ENCODE measurements around the gene OPRD1.
"Not testable (repeated sequence)": the region's sequence is repeated elsewhere in the genome, so short reads cannot be mapped to it uniquely, and the experiment has no call there.

Gene OPRD1

GRCh38 chr1:28783363-28783762, 28.6 kb upstream of the OPRD1 start:
- FAIRE-seq (no peak), DNase-seq (ENCODE audit: insufficient read length) (no peak)
- TF ChIP-seq POLR2AphosphoS5 (IDR thresholded peaks at IDR 0.05; ENCODE audit: low read depth, low read length) (no peak), POLR2A (IDR thresholded peaks at IDR 0.05; ENCODE audit: low read depth, low read length) (no peak), TAF1 (IDR thresholded peaks at IDR 0.05; ENCODE audit: borderline replicate concordance, low read depth, low read length) (no peak)

GRCh38 chr1:28789412-28789811, 22.6 kb upstream of the OPRD1 start:
- no peak for DNase-seq (ENCODE audit: insufficient read length)
- no peak for FAIRE-seq
- no peak for TF ChIP-seq POLR2A (IDR thresholded peaks at IDR 0.05; ENCODE audit: low read depth, low read length)
- no peak for TF ChIP-seq POLR2AphosphoS5 (IDR thresholded peaks at IDR 0.05; ENCODE audit: low read depth, low read length)
- TF ChIP-seq TAF1 (IDR thresholded peaks at IDR 0.05; ENCODE audit: borderline replicate concordance, low read depth, low read length): no peak

- FAIRE-seq (no peak), DNase-seq (ENCODE audit: insufficient read length) (no peak)
- TF ChIP-seq POLR2AphosphoS5 (IDR thresholded peaks at IDR 0.05; ENCODE audit: low read depth, low read length): no peak
Measured at GRCh38 chr1:28789816-28790215, 22.2 kb upstream of the OPRD1 start.

- no peak for FAIRE-seq
- DNase-seq (ENCODE audit: insufficient read length): no peak
Measured at GRCh38 chr1:28790377-28791035, 21.5 kb upstream of the OPRD1 start.

GRCh38 chr1:28791929-28792328, 20.0 kb upstream of the OPRD1 start:
- not testable (repeated sequence) for FAIRE-seq

More at GRCh38 chr1:28790377-28791035, 21.5 kb upstream of the OPRD1 start:
- TF ChIP-seq TAF1 (IDR thresholded peaks at IDR 0.05; ENCODE audit: borderline replicate concordance, low read depth, low read length): no peak

GRCh38 chr1:28792644-28793121, 19.3 kb upstream of the OPRD1 start:
- DNase-seq (ENCODE audit: insufficient read length) (no peak), FAIRE-seq (no peak)
- TF ChIP-seq POLR2AphosphoS5 (IDR thresholded peaks at IDR 0.05; ENCODE audit: low read depth, low read length): no peak

More at GRCh38 chr1:28791929-28792328, 20.0 kb upstream of the OPRD1 start:
- DNase-seq (ENCODE audit: insufficient read length): not testable (repeated sequence)

- FAIRE-seq; DNase-seq (ENCODE audit: insufficient read length): not testable (repeated sequence)
Measured at GRCh38 chr1:28794582-28794981, 17.4 kb upstream of the OPRD1 start.

GRCh38 chr1:28796352-28797211, 15.4 kb upstream of the OPRD1 start:
- DNase-seq (ENCODE audit: insufficient read length): no peak
- no peak for FAIRE-seq
- TF ChIP-seq POLR2AphosphoS5 (IDR thresholded peaks at IDR 0.05; ENCODE audit: low read depth, low read length): no peak

- FAIRE-seq: no peak
- no peak for DNase-seq (ENCODE audit: insufficient read length)
- TF ChIP-seq POLR2A (IDR thresholded peaks at IDR 0.05; ENCODE audit: low read depth, low read length) (no peak), POLR2AphosphoS5 (IDR thresholded peaks at IDR 0.05; ENCODE audit: low read depth, low read length) (no peak), TAF1 (IDR thresholded peaks at IDR 0.05; ENCODE audit: borderline replicate concordance, low read depth, low read length) (no peak)
Measured at GRCh38 chr1:28800324-28800723, 11.6 kb upstream of the OPRD1 start.

- no peak for TF ChIP-seq TAF1 (IDR thresholded peaks at IDR 0.05; ENCODE audit: borderline replicate concordance, low read depth, low read length)
- TF ChIP-seq POLR2A (IDR thresholded peaks at IDR 0.05; ENCODE audit: low read depth, low read length): no peak
- no peak for TF ChIP-seq POLR2AphosphoS5 (IDR thresholded peaks at IDR 0.05; ENCODE audit: low read depth, low read length)
- no peak for DNase-seq (ENCODE audit: insufficient read length)
- FAIRE-seq: no peak
Measured at GRCh38 chr1:28801461-28801860, 10.5 kb upstream of the OPRD1 start.

GRCh38 chr1:28803051-28803450, 8.9 kb upstream of the OPRD1 start:
- DNase-seq (ENCODE audit: insufficient read length) (no peak), FAIRE-seq (no peak)
- TF ChIP-seq POLR2A (IDR thresholded peaks at IDR 0.05; ENCODE audit: low read depth, low read length) (no peak), TAF1 (IDR thresholded peaks at IDR 0.05; ENCODE audit: borderline replicate concordance, low read depth, low read length) (no peak), POLR2AphosphoS5 (IDR thresholded peaks at IDR 0.05; ENCODE audit: low read depth, low read length) (no peak)

GRCh38 chr1:28803662-28804061, 8.3 kb upstream of the OPRD1 start:
- TF ChIP-seq POLR2AphosphoS5 (IDR thresholded peaks at IDR 0.05; ENCODE audit: low read depth, low read length) (no peak), POLR2A (IDR thresholded peaks at IDR 0.05; ENCODE audit: low read depth, low read length) (no peak), TAF1 (IDR thresholded peaks at IDR 0.05; ENCODE audit: borderline replicate concordance, low read depth, low read length) (no peak)
- no peak for FAIRE-seq
- no peak for DNase-seq (ENCODE audit: insufficient read length)

- DNase-seq (ENCODE audit: insufficient read length) (no peak), FAIRE-seq (no peak)
- TF ChIP-seq TAF1 (IDR thresholded peaks at IDR 0.05; ENCODE audit: borderline replicate concordance, low read depth, low read length): no peak
- no peak for TF ChIP-seq POLR2A (IDR thresholded peaks at IDR 0.05; ENCODE audit: low read depth, low read length)
Measured at GRCh38 chr1:28804071-28804470, 7.9 kb upstream of the OPRD1 start.
